SK-N-MC (cell line): ENCODE measurements around the gene ISYNA1.

Source experiments
- EZH2 ChIP-seq: fragments of 200-600 bp; sonication (generic); IDR thresholded peaks from one replicate; pipeline ENCODE4 v1.6.1; 2017; ENCODE audit warnings: antibody characterized with exemption
- POLR2AphosphoS5 ChIP-seq: IDR thresholded peaks from 2 replicates; pipeline ENCODE4 v1.6.1; 2012; ENCODE audit warnings: mild to moderate bottlenecking, low read depth, low read length, borderline replicate concordance

DNA sequence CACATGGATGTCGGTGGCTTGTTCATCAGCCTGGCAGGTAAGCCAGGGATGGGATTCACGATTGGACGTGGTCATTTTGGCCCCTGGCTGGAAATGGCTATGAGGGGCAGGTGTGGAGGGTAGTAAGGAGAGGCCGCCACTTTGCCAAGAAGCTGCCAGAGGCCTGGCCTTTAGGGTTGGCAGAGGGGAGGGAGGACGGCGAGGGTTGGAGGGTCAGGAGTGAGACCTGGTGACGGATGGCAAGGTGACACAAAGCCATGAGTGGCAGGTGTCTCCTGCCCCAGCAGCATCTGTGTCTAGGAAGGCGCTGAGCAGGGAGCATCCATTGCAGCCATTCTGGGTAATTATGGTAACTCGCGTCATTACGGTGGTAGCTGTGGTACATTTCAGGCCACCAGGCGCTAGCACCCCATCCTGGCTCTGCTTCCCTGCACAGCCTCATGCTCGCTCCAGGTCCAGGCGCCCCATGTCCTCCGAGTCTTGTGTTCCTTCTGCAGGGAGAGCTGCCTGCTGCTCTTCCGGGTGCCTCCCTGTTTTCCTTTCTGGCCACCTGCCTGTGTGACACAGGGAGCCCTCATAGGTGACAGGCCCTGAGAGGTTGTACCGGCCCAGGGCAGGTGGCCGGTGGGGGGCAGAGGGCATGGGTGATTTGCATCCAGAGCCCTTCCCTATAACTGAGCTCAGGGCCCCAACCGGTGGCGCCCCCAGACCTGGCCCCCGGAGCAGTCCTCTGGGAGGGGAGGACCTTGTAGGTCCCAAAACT lies 14.5 kb downstream of the ISYNA1 start:
- TF ChIP-seq EZH2 (no peak), POLR2AphosphoS5 (no peak)
